IPS DF 6.9 (cell line): Measurements from ENCODE around the gene MCU.
"Not testable (repeated sequence)": the region's sequence is repeated elsewhere in the genome, so short reads cannot be mapped to it uniquely, and the experiment has no call there.

Experiments used
- DNase-seq: peaks from one replicate; pipeline ENCODE4 v3.0.0-alpha.2; 2013; ENCODE audit warnings: low read depth, low spot score
- H3K27ac ChIP-seq: one replicate; pipeline ENCODE4 v1.5.1; 2013; ENCODE audit warnings: low read length, control low read depth
- H3K27me3 ChIP-seq: 2 replicates; pipeline ENCODE4 v1.6.1; 2013; ENCODE audit warnings: mild to moderate bottlenecking, low read length; ENCODE audit not compliant: control insufficient read depth, insufficient read depth
- H3K36me3 ChIP-seq: 2 replicates; pipeline ENCODE4 v1.6.1; 2013; ENCODE audit warnings: low read length; ENCODE audit not compliant: control insufficient read depth, insufficient read depth
- H3K4me1 ChIP-seq: 2 replicates; pipeline ENCODE4 v1.6.1; 2013; ENCODE audit warnings: low read length; ENCODE audit not compliant: control insufficient read depth, insufficient read depth
- H3K4me3 ChIP-seq: 2 replicates; pipeline ENCODE4 v1.5.1; 2013; ENCODE audit warnings: mild to moderate bottlenecking, low read length
- H3K9me3 ChIP-seq: 2 replicates; pipeline ENCODE4 v1.6.1; 2013; ENCODE audit warnings: low read length, inconsistent platforms; ENCODE audit not compliant: control insufficient read depth, insufficient read depth
- WGBS: extraction: QIAGEN DNeasy Blood & Tissue Kit; methylation state at CpG from one replicate; pipeline ENCODE4 v1.1.7; 2013; ENCODE audit warnings: mixed read lengths, missing lambda C conversion rate; ENCODE audit not compliant: insufficient read length, insufficient coverage; 5-methylcytosine and 5-hydroxymethylcytosine counted together

Gene MCU, protein sequence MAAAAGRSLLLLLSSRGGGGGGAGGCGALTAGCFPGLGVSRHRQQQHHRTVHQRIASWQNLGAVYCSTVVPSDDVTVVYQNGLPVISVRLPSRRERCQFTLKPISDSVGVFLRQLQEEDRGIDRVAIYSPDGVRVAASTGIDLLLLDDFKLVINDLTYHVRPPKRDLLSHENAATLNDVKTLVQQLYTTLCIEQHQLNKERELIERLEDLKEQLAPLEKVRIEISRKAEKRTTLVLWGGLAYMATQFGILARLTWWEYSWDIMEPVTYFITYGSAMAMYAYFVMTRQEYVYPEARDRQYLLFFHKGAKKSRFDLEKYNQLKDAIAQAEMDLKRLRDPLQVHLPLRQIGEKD

DNA sequence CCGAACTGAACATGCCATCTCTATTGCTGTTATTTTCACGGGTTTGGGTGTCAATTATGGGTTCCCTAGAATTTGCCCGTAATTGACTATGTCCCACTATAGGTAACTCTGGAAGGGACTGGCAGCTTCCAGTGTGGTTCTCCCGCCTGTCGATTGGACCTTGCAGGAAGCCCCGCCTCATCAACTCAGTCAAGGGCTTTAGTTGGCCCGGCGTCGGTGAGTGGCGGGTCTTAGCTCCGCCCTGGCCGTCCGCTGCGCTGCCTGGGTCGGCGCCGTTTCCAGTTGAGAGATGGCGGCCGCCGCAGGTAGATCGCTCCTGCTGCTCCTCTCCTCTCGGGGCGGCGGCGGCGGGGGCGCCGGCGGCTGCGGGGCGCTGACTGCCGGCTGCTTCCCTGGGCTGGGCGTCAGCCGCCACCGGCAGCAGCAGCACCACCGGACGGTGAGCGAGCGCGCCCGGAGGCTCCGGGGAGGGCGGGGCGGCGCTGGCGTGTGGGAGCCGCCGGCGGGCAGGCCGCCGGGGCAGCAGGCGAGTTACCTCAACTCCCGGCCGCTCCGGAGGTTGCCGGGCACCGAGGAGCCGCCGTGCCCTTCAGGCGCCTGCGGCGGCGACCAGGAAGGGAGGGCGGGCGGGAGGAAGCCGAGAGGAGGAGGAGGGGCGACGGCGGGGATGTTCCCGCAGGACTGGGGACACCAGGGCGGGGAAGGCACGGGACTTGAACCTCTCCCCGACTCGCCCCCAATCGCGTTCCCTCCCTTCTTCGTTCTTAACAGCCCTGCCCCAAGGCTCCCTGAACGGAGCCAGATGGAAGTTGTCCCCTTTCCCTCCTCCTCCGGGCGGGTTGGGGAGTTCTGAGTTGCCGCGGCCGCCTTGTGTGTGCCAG lies at the start of gene MCU:
MCU (plus strand) TSS at position 281 of the 881 bp plus-strand sequence; CDS start at position 290, 9 bp downstream.
- DNase-seq = peak; percentile 82
- no peaks in the 10 kb centered on the region for H3K9me3 ChIP-seq
- H3K27me3 ChIP-seq = no peaks in the 10 kb centered on the region
- WGBS = no CpG with 5 or more reads among the region's 83 CpGs
- H3K4me1 ChIP-seq = no peaks in the 10 kb centered on the region
- H3K36me3 ChIP-seq = no peaks in the 10 kb centered on the region
- peak within 1 kb of the TSS; percentile 97 for H3K4me3 ChIP-seq
- no peak within 1 kb of the TSS for H3K27ac ChIP-seq

DNA sequence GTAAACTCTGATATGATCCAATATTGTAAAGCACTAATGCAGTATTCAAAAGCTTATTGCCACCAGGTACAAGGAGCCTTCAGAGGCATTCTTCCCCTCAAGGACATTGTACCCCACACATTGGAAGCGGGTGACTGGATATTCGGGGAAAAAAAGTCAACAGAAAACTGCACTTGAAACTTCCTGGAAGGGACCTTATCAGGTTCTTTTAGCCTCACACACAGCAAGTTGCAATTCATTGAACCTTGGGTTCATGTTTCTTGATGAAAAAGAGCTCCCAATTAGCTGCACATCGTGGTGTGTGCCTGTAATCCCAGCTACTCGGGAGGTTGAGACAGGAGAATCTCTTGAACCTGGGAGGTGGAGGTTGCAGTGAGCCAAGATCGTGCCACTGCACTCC lies 49.6 kb upstream of the MCU start:
- Histone ChIP-seq H3K4me1 (no peaks in the 10 kb centered on the region), H3K27me3 (no peaks in the 10 kb centered on the region), H3K27ac (no peak overlapping the region), H3K4me3 (no peak overlapping the region), H3K9me3 (no peaks in the 10 kb centered on the region), H3K36me3 (no peaks in the 10 kb centered on the region)
- no peak for DNase-seq
- no CpG with 5 or more reads among the region's 5 CpGs for WGBS

- Histone ChIP-seq H3K4me3 (no peak overlapping the region), H3K36me3 (no peaks in the 10 kb centered on the region), H3K4me1 (no peaks in the 10 kb centered on the region), H3K27ac (no peak overlapping the region), H3K27me3 (no peaks in the 10 kb centered on the region), H3K9me3 (no peaks in the 10 kb centered on the region)
- no peak for DNase-seq
- WGBS = no CpG with 5 or more reads among the region's 2 CpGs
These were observed 46.6 kb upstream of the MCU start for GRCh38 chr10:72645263-72645858.

DNA sequence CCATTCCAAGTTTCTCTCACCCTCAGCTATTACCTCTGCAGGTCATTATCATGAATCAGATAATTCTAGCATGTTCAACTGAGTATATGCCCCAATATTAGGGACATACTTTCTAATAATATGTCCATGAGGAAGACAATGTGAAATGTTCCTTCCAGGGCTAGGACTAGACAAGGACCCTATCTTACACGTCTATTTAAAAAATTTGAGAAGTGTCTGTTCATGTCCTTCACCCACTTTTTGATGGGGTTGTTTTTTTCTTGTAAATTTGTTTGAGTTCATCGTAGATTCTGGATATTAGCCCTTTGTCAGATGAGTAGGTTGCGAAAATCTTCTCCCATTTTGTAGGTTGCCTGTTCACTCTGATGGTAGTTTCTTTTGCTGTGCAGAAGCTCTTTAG lies 45.0 kb upstream of the MCU start:
- H3K36me3 ChIP-seq, H3K27me3 ChIP-seq, H3K4me3 ChIP-seq, H3K9me3 ChIP-seq, H3K27ac ChIP-seq, H3K4me1 ChIP-seq, DNase-seq: not testable (repeated sequence)
- WGBS = no CpG with 5 or more reads among the region's 3 CpGs

DNA sequence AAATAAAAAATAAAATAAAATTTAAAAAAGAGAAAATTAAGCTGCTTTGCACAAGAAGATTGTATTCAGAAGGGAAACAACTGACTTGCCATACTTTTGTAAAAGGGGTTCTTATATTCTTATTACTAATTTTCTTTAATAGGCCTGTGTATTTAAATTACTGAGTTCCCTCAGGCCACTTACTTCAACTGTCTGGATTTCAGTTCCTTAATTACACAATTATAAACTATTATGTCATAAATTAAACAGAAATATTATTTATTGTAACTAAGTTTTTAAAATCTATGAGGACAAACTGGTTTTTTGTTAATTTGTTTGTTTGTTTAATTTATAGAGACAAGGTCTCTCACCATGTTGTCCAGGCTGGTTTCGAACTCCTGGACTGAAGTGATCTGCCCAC lies 43.6 kb upstream of the MCU start:
- Histone ChIP-seq H3K36me3 (no peaks in the 10 kb centered on the region), H3K4me1 (no peaks in the 10 kb centered on the region), H3K27me3 (no peaks in the 10 kb centered on the region), H3K4me3 (no peak overlapping the region), H3K27ac (no peak overlapping the region), H3K9me3 (no peaks in the 10 kb centered on the region)
- no peak for DNase-seq
- WGBS = no CpG with 5 or more reads among the region's 1 CpG

GRCh38 chr10:72649291-72649690 lies 42.7 kb upstream of the MCU start:
- Histone ChIP-seq H3K9me3 (no peaks in the 10 kb centered on the region), H3K4me1 (no peaks in the 10 kb centered on the region), H3K36me3 (no peaks in the 10 kb centered on the region), H3K27ac (no peak overlapping the region), H3K4me3 (no peak overlapping the region), H3K27me3 (no peaks in the 10 kb centered on the region)
- WGBS = no CpG with 5 or more reads among the region's 5 CpGs
- no peak for DNase-seq

- Histone ChIP-seq H3K27me3 (0 out of 2 replicates have a peak, but pooled peaks cover under 1% of the 10 kb centered on the region), H3K27ac (no peak overlapping the region), H3K4me3 (no peak overlapping the region)
These were observed 38.4 kb upstream of the MCU start for GRCh38 chr10:72653383-72654096.

GRCh38 chr10:72654720-72655119 lies 37.2 kb upstream of the MCU start:
- no peak for DNase-seq
- no peaks in the 10 kb centered on the region for H3K4me1 ChIP-seq
- WGBS = no CpG with 5 or more reads among the region's 3 CpGs
- no peak overlapping the region for H3K4me3 ChIP-seq
- H3K27me3 ChIP-seq = 0 out of 2 replicates have a peak, but pooled peaks cover 2% of the 10 kb centered on the region
- no peaks in the 10 kb centered on the region for H3K36me3 ChIP-seq
- H3K27ac ChIP-seq = no peak overlapping the region
- H3K9me3 ChIP-seq = no peaks in the 10 kb centered on the region

More at GRCh38 chr10:72653383-72654096, 38.4 kb upstream of the MCU start:
- no peak for DNase-seq
- no peaks in the 10 kb centered on the region for H3K36me3 ChIP-seq
- H3K4me1 ChIP-seq = no peaks in the 10 kb centered on the region
- WGBS = no CpG with 5 or more reads among the region's 6 CpGs
- H3K9me3 ChIP-seq = no peaks in the 10 kb centered on the region

- no peaks in the 10 kb centered on the region for H3K36me3 ChIP-seq
- no peaks in the 10 kb centered on the region for H3K9me3 ChIP-seq
- DNase-seq = no peak
- H3K4me1 ChIP-seq = no peaks in the 10 kb centered on the region
- H3K27me3 ChIP-seq = 0 out of 2 replicates have a peak, but pooled peaks cover 2% of the 10 kb centered on the region
- WGBS = no CpG with 5 or more reads among the region's 5 CpGs
- no peak overlapping the region for H3K27ac ChIP-seq
- no peak overlapping the region for H3K4me3 ChIP-seq
These were observed 33.1 kb upstream of the MCU start for GRCh38 chr10:72658696-72659400.
